Hematopoietic multipotent progenitor cell treated with erythropoietin and hydrocortisone succinate and interleukin-3 and kit ligand, for 6 days (in vitro differentiated cells): ENCODE results near the gene SMG6.
"Not testable (repeated sequence)": the region's sequence is repeated elsewhere in the genome, so short reads cannot be mapped to it uniquely, and the experiment has no call there.

Experiments
- DNase-seq: peaks from one replicate; pipeline ENCODE4 v3.0.0-alpha.2; 2015

The SMG6 gene

GRCh38 chr17:2174468-2175293 is 128.9 kb downstream of the SMG6 start:
- DNase-seq, result no peak

GRCh38 chr17:2174014-2174413 is 129.6 kb downstream of the SMG6 start:
- DNase-seq, result no peak

- no peak for DNase-seq
Measured at GRCh38 chr17:2172999-2173398, 130.6 kb downstream of the SMG6 start.

GRCh38 chr17:2172077-2172851 is 131.3 kb downstream of the SMG6 start:
- DNase-seq, result no peak

GRCh38 chr17:2171702-2172076 is 131.9 kb downstream of the SMG6 start:
- no peak for DNase-seq

- DNase-seq, result peak; percentile 59
Measured at GRCh38 chr17:2170023-2170422, 133.6 kb downstream of the SMG6 start.

- not testable (repeated sequence) for DNase-seq
Measured at GRCh38 chr17:2165723-2166122, 137.9 kb downstream of the SMG6 start.

- DNase-seq, result no peak
Measured at GRCh38 chr17:2158396-2158780, 145.2 kb downstream of the SMG6 start.

GRCh38 chr17:2157675-2158395 is 145.8 kb downstream of the SMG6 start:
- peak; percentile 50 for DNase-seq

GRCh38 chr17:2157081-2157480 is 146.5 kb downstream of the SMG6 start:
- DNase-seq, result peak; percentile 20

- DNase-seq, result no peak
Measured at GRCh38 chr17:2156666-2157065, 146.9 kb downstream of the SMG6 start.

- DNase-seq, result no peak
Measured at GRCh38 chr17:2155573-2155972, 148.0 kb downstream of the SMG6 start.

GRCh38 chr17:2151358-2152033 is 152.1 kb downstream of the SMG6 start:
- no peak for DNase-seq

GRCh38 chr17:2150806-2151205 is 152.8 kb downstream of the SMG6 start:
- DNase-seq, result no peak

GRCh38 chr17:2149934-2150333 is 153.7 kb downstream of the SMG6 start:
- DNase-seq, result no peak

- DNase-seq, result no peak
Measured at GRCh38 chr17:2146132-2146871, 157.3 kb downstream of the SMG6 start.

GRCh38 chr17:2144701-2145100 is 158.9 kb downstream of the SMG6 start:
- no peak for DNase-seq

GRCh38 chr17:2143332-2143731 is 160.3 kb downstream of the SMG6 start:
- DNase-seq, result no peak

GRCh38 chr17:2142682-2143081 is 160.9 kb downstream of the SMG6 start:
- DNase-seq, result not testable (repeated sequence)

- no peak for DNase-seq
Measured at GRCh38 chr17:2140683-2141082, 162.9 kb downstream of the SMG6 start.

GRCh38 chr17:2138761-2139160 is 164.8 kb downstream of the SMG6 start:
- DNase-seq, result peak; percentile 70

GRCh38 chr17:2138318-2138717 is 165.3 kb downstream of the SMG6 start:
- DNase-seq, result peak; percentile 62
